Panc1 (cell line): ENCODE data around the gene KCNH5.

ENCODE experiments used
- CTCF ChIP-seq: fragments of 450-650 bp; IDR thresholded peaks from 2 replicates; pipeline ENCODE4 v1.5.1; 2017; ENCODE audit warnings: mild to moderate bottlenecking
- POLR2AphosphoS5 ChIP-seq: IDR thresholded peaks from 2 replicates; pipeline ENCODE4 v1.6.1; 2012; ENCODE audit warnings: mild to moderate bottlenecking, low read depth, low read length, moderate library complexity
- SIN3A ChIP-seq: IDR thresholded peaks from 2 replicates; pipeline ENCODE4 v1.6.1; 2012; ENCODE audit warnings: low read depth, mild to moderate bottlenecking, low read length, moderate library complexity, borderline replicate concordance; ENCODE audit not compliant: insufficient read depth

- TF ChIP-seq SIN3A: no peak
- TF ChIP-seq POLR2AphosphoS5: no peak
- no peak for TF ChIP-seq CTCF
Measured at GRCh38 chr14:62711351-62712023, 333.8 kb downstream of the KCNH5 start.
